ENCODE data around the gene MBP.

DNA sequence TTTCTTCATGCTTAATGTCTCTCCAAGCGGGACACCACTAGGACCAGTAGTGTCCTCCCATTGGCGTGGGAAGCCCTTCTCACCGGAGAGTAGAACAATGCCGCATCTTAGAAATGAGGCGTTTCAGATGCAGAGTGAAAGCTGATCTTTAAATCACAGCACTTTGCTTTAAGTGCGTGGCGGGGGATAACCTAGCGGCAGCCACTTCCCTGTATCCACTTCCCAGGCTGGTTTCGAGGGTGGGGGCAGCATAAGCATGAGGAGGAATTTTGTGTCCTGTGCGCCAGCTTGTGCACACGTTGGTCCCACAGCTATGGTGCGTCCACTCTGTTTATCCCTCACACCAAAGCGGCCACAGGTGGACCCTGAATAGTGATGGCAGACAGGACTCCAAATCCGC is 63.1 kb downstream of the MBP start:
- TF ChIP-seq, protein P1, sequence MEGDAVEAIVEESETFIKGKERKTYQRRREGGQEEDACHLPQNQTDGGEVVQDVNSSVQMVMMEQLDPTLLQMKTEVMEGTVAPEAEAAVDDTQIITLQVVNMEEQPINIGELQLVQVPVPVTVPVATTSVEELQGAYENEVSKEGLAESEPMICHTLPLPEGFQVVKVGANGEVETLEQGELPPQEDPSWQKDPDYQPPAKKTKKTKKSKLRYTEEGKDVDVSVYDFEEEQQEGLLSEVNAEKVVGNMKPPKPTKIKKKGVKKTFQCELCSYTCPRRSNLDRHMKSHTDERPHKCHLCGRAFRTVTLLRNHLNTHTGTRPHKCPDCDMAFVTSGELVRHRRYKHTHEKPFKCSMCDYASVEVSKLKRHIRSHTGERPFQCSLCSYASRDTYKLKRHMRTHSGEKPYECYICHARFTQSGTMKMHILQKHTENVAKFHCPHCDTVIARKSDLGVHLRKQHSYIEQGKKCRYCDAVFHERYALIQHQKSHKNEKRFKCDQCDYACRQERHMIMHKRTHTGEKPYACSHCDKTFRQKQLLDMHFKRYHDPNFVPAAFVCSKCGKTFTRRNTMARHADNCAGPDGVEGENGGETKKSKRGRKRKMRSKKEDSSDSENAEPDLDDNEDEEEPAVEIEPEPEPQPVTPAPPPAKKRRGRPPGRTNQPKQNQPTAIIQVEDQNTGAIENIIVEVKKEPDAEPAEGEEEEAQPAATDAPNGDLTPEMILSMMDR (conservative IDR thresholded peaks at IDR 0.05): no peak
- no peak for TF ChIP-seq ZFX (IDR thresholded peaks at IDR 0.05)

Data from C4-2B (cell line).